ENCODE data around the gene ILRUN.
"Not testable (repeated sequence)": the region's sequence is repeated elsewhere in the genome, so short reads cannot be mapped to it uniquely, and the experiment has no call there.

DNA sequence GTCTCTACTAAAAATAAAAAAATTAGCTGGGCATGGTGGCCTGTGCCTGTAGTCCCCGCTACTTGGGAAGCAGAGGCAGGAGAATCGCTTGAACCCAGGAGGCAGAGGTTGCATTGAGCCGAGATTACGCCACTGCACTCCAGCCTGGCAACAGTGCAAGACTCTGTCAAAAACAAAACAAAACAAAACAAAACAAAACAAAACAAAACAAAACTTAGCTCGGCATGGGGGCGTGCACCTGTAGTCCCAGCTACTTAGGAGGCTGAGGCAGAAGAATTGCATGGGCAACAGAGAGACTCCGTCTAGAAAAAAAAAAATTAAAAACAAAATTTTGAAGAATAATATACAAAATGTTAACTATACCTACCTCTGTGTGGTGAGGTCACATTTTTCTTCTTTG, 16.3 kb upstream of the ILRUN start:
- not testable (repeated sequence) for TF ChIP-seq CTCF, POLR2A (IDR thresholded peaks at IDR 0.05)

Measured in lower leg skin (tissue), 3 donors.